NCI-H1105 (cell line): ENCODE data around the gene APOLD1.
"Not testable (repeated sequence)": the region's sequence is repeated elsewhere in the genome, so short reads cannot be mapped to it uniquely, and the experiment has no call there.

ENCODE experiments used
- DNase-seq: peaks from one replicate; lab custom pipeline; 2025; lab: John Stamatoyannopoulos, UW

APOLD1 gene

DNA sequence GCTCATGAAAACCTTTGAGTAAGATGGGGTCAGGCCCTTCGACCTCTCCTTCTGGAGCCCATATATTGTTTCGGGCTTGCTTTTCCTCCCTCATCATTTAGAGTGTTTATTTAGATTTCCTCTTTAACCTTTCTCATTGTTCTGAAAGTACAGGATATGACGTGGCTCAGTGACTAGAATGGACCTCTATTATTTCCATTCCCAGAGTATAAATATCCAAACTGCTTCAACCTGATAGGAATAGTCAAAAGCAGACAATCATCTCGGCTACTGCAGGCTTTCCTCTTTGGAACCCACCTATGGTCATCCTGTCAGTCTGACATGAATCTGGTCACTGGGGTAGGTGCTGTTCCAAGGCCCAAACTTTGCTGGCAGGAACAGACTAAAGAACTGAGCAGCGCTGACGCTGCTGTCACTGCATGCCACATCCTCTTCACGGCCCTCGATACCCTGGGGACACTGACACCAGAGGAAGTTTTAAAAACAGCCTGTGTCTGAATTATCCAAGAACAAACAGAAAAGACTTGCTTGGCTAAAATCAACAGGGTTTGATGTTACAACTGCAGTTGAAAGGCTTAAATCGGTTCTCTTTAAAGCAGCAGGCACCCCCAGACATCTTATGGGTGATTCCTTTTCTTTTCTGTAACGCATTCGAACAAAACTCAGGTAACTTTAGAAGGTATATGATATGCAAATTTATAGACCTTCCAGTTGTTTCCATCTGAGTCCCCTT lies 22.7 kb downstream of the APOLD1 start:
- DNase-seq = no peak

DNA sequence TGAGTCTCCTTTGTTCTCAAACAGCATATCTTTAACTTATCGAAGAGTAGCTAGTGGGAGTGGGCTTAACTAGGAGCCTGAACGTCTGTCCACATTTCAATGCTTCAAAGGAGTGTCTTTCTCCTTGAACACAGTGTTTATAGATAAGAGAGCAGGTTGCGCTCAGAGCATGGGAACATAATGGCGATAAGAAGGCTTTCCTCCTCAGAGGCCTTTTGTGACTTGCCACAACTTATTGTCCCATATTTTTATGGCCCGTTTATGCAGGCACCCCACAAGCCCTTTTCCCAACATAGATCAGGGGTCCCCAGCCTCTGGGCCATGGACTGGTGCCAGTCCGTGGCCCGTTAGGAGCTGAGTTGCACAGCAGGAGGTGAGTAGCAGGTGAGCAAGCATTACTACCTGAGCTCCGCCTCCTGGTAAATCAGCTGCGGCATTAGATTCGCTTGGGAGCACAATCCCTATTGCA lies 25.1 kb downstream of the APOLD1 start:
- no peak for DNase-seq

GRCh38 chr12:12811343-12811742 lies 25.9 kb downstream of the APOLD1 start:
- DNase-seq = no peak

GRCh38 chr12:12812174-12812573 lies 26.7 kb downstream of the APOLD1 start:
- DNase-seq = no peak

- DNase-seq = no peak
Observed at GRCh38 chr12:12812618-12813119, 27.2 kb downstream of the APOLD1 start.

- peak; percentile 93 for DNase-seq
Observed at GRCh38 chr12:12813120-12814101, 28.0 kb downstream of the APOLD1 start, which contains the start of gene DDX47. Gene DDX47 (plus strand): TSS chr12:12813346. CDS start chr12:12813368, 22 bp downstream.

- DNase-seq = no peak
Observed at GRCh38 chr12:12817616-12818015, 32.2 kb downstream of the APOLD1 start.

- DNase-seq = no peak
Observed at GRCh38 chr12:12818701-12819100, 33.2 kb downstream of the APOLD1 start.

DNA sequence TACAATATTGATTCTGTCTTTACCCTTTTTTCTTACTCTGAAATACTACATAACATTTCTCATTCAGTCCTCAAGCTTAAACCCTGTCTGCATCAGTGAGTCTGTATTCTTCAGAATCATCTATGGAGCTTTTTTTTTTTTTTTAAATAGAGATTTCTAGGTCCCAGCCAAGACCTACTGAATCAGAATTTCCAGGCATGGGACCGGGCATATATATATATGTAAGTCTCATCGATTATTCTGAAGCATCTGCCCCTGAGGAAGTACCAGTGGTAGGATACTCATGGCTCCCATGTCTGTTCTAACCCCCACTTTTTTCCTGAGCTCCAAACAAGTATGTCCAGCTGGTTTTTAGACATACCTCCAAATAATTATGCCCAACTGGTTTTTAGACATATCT lies 33.8 kb downstream of the APOLD1 start:
- DNase-seq = no peak

DNA sequence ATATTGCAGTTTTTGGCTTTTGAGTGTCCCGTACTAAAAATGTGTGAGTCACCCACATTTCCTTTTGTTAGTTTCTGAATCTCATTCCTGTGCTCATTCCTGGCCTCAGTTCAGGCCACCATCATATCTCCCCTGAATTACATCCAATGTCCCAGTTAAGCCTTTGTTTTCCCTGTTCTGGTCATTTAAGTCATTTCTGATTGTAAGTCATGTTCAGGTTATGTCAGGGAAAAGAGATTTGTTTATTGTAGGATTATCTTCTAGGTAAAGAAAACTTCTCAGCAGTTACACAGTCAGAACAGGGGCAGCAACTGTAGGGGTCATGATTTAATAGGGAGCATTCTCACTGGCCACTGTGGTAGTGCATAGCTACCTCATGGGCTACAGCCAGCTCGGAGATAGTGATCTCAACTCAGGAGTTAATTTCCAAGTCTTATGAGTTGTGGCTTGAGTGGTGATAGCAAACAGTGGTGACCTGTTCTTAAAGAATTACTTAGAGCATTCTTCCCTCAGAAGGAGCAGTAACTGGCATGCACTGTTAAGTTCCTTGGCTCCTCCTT lies 34.4 kb downstream of the APOLD1 start:
- no peak for DNase-seq

- DNase-seq = not testable (repeated sequence)
Observed at GRCh38 chr12:12820376-12820775, 34.9 kb downstream of the APOLD1 start.

GRCh38 chr12:12821975-12822374 lies 36.5 kb downstream of the APOLD1 start:
- DNase-seq = no peak

DNA sequence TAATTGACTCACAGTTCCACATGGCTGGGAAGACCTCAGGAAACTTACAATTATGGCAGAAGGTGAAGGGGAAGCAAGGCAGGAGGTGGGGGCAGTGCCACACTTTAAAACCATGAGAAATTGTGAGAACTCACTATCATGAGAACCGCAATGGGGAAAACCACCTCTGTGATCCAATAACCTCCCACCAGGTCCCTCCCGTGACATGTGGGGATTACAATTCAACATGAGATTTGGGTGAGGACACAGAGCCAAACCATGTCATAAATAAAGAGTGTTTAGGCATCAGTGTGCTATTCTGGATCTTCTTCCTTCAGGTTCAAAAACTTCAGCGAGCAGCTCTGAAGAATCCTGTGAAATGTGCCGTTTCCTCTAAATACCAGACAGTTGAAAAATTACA lies 37.4 kb downstream of the APOLD1 start:
- DNase-seq = no peak

- no peak for DNase-seq
Observed at GRCh38 chr12:12823300-12823699, 37.8 kb downstream of the APOLD1 start.

DNA sequence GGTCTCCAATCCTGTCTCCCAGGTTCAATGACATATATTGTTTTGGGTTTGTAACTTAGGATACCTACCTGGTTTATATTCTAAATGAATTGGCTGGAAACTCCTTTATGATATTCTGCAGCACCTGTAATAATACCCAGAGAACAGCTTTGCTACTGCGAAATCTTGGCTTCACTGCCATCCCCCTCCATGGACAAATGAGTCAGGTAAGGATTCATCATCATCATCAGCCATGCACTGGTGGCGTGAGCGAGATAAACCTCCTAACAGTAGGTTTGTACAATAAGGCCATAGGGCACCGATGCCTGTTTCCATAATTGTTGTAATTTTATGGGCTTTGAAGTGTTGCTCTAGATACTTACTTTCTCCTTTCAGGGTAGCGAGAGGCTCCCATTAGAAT lies 38.4 kb downstream of the APOLD1 start:
- DNase-seq = no peak

DNA sequence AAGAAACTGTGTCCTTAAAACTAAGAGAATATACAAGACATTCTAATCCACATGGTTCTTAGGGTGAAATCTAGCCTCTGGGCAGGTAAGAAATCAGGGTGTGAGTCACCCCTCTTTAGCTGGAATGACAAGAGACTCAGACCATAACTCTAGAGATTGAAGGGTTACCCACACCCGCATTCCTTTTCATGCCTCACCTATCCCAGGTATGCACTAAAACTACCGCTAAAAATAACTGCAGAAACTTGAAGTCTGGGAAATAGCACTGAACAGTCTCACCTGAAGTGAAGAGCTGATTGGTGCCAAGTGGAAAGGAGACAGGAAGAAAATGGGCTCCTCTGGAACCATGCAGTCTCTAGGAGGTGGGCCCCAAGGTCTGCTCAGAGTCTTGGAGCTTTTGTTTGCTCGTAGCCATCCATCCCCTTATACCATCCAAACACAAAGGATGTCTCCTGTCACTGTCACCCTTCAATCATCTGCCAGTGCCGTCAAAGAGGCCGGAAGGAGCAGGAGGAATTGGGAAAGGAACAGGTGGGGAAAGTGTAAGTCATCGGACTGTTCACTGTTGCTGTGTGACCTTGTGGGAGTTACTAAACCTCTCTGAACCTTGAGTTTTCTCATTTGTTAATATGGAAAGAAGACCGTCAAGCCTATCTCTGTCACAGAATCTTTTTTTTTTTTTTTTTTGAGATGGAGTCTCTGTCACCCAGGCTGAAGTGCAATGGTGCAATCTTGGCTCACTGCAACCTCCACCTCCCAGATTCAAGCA lies 50.1 kb downstream of the APOLD1 start:
- DNase-seq = no peak

GRCh38 chr12:12836571-12836970 lies 51.1 kb downstream of the APOLD1 start:
- no peak for DNase-seq

DNA sequence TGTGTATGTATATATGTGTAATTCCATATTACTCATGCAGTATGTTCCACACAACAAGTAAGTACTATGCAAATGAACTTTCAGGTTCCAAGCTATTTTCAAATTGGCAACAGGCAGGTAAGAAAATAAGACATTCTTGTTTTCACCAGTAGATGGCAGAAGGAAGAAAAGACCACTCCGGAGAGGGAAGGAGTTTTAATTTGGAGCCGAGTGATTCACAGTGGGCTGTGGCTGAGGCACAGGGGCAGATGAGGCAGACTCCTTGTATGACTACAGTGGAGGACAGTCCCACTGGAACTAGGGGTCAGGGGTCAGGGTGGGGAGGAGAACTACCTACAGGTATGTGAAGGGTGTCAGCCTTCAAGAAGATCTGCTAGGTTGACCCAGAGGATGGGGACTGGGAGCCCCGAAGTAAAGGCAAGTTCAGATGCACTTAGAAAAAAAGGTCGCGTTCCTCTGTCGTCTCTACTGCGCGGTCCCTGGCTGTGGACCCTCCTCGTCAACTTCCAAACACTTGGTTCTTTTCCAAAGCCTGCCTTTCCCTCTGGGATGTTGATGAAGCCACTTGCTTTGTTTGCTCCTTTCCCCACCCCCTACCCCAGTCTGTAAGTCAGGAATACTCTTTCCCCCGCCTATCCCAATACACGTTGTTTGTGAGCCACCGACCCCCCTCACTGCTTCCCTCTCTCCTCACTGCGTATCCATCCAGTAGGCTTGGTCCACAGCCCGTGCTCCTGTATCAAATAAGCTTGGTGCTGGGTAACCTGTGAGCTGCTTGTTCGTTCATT lies 51.8 kb downstream of the APOLD1 start:
- peak; percentile 23 for DNase-seq

DNA sequence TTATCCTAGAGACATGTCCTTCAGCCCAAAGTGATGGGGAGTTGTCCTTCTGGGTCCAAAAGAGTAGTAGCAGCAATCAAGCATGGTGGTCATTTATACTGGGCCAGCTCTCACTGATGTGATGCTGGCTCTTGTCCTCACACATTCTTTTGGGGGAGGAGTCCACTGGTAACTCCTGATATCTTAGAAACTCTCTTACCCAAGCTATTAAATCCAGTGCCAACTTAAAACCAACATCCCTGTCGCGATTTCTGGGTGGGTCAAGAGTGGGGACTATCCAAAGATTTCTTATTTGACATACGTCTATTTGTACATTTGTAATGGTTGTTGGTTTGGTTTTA lies 52.3 kb downstream of the APOLD1 start:
- DNase-seq = no peak

GRCh38 chr12:12839003-12839395 lies 53.5 kb downstream of the APOLD1 start:
- DNase-seq = no peak

- not testable (repeated sequence) for DNase-seq
Observed at GRCh38 chr12:12839439-12839838, 54.0 kb downstream of the APOLD1 start.
